GF-D8 (cell line): Measurements from ENCODE around the gene IFT57.
A peak's percentile ranks its signal among the peaks of the same experiment; 100 is the strongest.
"Not testable (repeated sequence)": the region's sequence is repeated elsewhere in the genome, so short reads cannot be mapped to it uniquely, and the experiment has no call there.

Source experiments
- DNase-seq: peaks from one replicate; lab custom pipeline; 2025; lab: John Stamatoyannopoulos, UW

Gene IFT57

GRCh38 chr3:108159865-108160264, 62.4 kb downstream of the IFT57 start:
- no peak for DNase-seq

- DNase-seq: no peak
These were observed 63.1 kb downstream of the IFT57 start for GRCh38 chr3:108159105-108159504.

DNA sequence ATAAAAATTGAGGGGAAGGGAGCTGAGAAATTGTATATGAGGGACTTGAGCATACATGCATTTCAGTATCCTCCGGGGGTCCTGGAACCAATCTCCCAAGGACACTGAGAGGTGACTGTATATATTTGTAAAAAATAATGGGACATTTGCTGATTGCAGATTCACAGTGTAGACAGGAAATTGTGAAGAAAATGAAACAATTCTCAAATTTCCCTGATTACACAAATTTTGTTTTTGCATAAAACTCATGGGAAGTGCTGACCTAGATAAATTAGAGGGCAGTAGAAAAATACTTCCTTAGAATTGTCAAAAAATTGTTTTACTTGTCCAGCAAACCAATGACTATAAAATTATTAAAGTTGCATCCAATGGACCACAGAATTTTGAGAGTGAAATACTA, 64.0 kb downstream of the IFT57 start:
- DNase-seq: no peak

DNA sequence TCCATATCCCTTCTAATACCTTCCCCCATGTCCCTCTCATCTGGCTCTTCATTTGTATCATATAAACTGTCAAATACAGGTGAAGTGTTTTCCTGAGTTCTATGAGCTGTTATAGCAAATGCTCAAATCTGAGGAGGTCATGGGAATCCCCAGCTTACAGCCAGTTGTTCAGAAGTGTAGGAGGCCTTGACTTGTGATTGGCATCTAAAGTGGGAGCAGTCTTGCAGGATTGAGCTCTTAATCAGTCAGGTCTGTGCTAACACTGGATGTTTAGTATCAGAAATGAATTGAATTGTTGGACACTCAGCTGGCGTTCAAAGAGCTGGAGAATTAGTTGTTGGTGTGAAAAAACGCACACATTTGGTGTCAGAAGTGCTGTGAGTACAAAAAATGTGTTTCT, 65.0 kb downstream of the IFT57 start:
- no peak for DNase-seq

DNA sequence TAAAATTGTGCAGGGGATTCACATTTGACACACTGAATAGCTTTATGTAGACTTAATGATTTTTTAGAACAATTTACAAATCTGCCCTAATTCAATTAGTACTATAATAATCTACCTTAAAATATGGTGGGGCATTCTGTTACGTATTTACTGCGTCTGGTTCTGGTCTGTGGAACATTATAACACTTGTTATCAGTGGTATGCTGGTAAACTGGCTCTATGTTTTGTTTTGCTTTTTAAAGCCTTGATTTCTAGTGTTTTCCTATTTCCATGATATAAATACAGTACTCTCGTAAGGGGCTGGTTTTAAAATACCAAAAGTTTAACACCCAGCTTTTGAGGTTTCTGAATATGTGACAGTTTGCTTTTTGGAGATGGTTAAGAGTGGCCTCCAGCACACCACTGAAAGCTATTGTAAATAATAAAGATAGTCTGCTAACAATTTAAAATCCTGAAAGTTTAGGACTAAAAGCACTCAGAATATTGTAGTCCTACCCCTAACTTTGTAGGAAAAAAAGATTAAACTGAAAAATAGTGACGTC, 65.8 kb downstream of the IFT57 start:
- DNase-seq: no peak

DNA sequence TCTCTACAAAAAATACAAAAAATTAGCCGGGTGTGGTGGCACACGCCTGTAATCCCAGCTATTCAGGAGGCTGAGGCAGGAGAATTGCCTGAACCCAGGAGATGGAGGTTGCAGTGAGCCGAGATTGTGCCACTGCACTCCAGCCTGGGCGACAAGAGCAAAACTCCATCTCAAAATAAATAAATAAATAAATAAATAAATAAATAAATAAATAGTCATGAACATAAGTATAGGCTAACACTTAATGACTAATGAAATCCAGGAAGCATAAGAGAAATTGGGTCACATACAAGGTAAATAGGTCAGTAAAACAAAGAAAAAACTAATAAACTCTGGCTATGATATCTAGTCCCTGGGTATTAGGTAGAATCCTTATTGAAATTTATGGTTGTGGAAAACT, 66.6 kb downstream of the IFT57 start:
- not testable (repeated sequence) for DNase-seq

DNA sequence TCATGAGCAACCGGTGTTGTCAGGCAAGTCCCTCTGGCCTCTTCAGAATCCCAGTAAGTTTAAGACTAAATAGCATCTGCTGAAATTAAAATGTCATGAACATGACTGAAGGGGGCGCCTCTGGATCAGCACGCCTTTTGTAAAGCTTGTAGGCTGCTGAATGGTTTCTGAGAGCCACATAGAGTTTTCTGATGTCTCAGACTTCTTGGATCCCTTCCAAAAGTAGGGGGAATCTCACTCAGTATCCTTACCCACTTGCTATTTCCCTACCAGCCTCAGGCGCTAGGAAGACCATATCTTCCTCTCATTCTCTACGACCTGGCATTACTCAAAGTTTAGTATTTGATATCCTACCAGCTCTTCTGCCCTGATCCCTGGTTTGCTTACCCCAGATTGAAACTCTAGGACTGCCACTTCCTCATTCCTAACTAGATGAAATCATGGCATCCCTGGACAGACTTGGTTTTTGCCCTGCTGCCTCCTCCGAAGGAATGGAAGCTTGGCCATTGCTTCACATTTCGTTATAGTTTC, 68.7 kb downstream of the IFT57 start:
- no peak for DNase-seq

DNA sequence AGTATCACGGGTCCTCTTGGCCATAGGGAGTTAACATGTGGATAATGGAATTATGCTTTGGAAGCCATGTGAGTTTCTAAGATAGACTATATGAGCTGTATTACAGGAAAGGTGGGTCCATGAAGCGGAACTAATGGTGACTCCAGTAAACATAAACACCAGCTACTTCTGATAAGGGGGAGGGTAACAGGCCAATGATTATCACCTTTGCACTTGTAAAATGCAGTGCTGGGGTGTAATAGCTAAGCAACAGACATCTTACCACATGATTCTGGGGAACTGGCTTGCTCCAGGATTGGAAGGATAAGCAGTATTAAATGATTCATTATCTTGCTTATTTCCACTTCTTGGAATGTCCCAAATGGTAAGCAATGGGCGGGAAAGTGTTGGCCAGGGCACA, 70.0 kb downstream of the IFT57 start:
- no peak for DNase-seq

GRCh38 chr3:108150200-108150599, 72.0 kb downstream of the IFT57 start:
- DNase-seq: no peak

- no peak for DNase-seq
These were observed 76.1 kb downstream of the IFT57 start for GRCh38 chr3:108146139-108146538.

DNA sequence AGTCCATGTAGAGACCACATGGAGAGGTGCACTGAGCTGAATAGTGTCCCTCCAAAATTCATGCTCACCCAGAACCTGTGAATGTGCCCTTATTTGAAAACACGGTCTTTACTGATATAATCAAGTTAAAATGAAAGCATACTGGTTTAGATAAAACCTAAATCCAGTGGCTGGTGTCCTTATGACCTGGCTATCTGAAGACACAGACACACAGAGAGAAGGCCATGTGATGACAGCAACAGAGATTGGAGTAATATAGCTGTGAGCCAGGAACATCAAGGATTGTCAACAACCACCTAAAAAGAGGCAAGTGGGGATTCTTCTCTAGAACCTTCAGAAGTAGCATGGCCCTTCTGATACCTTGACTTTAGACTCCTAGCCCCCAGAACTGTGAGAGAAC, 76.6 kb downstream of the IFT57 start:
- no peak for DNase-seq

GRCh38 chr3:108137460-108137814, 84.8 kb downstream of the IFT57 start:
- DNase-seq: no peak

GRCh38 chr3:108136561-108137459, 85.4 kb downstream of the IFT57 start:
- no peak for DNase-seq

DNA sequence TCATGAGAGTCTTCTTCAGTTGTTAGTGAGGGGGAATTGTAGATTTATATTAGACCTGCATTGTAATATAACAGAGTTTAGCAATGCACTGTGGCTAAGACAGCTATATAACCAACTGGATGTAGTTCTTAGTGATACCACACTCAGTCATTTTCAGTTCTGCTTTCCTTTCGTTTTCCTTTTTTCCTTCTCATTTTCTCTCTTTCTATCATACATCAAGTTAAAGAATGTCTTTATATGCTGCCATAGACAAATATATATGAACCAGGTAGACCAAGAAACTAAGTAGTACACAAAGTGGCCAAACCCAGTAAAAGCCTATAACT, 87.7 kb downstream of the IFT57 start:
- DNase-seq: no peak

GRCh38 chr3:108133858-108134554, 88.2 kb downstream of the IFT57 start:
- no peak for DNase-seq

GRCh38 chr3:108133048-108133369, 89.2 kb downstream of the IFT57 start:
- no peak for DNase-seq

DNA sequence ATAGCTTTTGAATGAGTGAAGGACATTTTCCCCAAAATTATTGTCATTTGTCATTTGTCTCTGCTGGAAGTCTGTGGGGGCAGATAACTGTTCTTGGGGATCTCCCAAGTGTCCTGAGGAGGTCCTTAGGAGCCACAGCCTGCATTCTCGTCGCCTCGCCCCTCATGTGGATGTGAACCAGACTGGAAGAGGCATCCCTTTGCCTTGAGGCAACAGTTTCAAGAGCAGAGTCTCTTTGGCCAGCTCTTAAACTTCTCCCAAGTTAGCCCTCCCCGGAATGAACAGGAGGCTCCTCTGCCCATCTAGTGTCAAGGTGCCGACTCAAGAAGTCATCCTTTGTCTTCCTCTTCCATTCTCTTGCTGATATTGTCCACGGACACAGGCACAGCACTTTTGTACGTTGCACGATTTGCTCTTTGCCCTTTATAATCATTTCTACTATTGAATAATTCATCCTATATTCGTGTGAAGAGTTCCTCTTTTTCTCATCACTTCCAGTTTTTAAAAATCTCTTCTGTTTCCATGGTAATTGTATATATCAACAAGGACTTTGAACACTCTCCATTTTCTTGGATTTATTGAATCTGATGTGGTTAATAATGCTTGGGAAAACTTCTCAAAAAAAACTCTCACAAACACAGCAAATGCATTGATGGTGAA, 90.6 kb downstream of the IFT57 start:
- peak; percentile 18 for DNase-seq

- DNase-seq: no peak
These were observed 91.3 kb downstream of the IFT57 start for GRCh38 chr3:108130701-108131474.

DNA sequence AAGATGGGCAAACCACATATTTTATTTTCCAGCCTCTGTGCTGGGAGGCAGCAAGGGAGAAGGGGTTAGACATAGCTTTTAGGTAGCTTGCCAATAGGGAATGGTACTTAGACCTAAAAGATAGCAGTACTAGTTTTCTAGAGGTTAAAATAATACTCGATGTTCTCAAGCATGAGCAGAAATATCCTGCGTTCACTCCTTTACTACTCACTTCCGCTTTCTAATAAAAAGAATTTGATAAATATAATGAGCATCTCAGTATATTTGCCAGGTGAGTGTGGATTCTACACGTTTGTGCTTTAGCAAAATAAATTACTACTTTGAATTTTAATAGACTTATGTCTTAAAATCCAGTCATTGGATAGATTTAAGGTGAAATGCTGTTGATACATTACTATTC, 92.0 kb downstream of the IFT57 start:
- no peak for DNase-seq

DNA sequence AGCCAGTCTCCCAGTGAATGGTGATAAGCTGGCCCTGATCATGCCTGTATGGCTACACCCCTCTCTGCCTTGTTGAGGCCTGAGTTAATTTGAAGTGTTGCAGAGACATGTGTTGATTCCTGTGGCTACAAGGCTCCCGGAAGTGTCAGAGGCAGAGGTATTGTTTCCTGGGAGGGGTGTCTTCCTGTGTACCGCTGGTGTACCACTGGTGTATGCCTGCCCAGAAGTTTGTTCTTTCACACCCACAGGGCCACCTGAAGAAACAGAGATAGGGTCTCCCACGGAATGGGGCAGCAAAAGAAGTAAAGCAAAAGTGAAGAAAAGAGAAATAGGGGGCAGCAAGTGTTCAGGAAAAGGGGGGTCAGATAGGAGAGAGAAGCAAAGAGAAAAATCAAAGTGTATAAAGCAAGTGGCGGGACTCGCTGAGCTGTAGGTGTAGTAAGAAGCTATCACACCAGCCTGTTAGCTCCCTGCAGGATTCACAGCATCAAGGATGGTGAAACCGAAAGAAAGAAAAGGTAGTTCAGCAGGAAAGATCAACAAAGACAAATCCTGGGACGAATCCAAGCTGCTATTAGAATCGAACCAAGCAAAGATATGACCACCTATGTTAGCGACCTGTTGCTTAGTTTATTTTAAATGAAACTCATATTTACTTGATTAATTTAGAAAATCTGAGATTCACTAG, 94.8 kb downstream of the IFT57 start:
- peak; percentile 54 for DNase-seq

DNA sequence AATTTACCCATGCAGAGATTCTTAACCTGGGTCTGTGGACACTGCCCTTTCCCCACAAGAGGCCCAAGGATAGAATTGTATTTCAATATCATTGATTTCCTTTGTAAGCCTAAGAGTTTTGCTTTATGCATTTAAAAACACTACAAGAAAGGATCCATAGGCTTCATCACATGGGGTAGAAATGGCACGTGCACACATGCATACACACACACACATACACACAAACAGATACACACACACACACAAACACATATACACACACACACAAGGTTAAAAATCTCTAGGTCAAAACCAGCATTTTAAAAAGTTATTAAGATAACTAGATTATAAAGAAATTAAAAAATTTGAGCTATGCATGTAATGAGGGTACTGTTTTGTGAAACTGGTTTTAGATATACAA, 95.9 kb downstream of the IFT57 start:
- DNase-seq: no peak
